GM21529 (cell line): ENCODE data around the gene SDSL.

Experiments
- ATAC-seq: cut with Tn5 transposase; IDR thresholded peaks from one replicate; pipeline ENCODE4 v1.9.1; 2021; ENCODE audit not compliant: unreplicated experiment

Gene SDSL

DNA sequence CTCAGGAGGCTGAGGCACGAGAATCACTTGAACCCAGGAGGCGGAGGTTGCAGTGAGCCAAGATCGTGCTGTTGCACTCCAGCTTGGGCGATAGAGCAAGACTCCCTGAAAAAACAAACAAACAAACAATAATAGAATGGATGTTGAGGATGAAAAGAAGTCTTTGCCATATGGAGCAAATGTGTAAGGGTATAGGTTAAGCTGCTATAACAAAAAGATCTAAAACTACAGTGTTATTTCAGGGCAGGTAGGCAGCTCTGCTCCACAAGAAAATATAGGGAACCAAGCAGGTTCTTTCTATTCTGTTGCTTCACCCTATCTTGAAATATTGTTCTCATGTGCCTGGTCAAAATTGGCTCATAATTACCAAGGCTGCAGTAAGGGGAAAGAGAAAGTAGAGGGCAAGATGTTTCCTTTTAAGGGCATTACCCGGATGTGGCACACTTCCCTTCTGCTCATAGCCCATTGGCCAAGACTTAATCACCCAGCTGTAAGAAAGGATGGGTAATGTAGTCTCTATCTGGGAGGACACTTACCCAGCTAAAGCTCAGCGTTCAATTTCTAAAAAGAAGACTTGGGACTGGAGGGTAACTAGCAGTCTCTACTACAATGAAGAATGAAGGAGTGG, 23.5 kb downstream of the SDSL start:
- no peak for ATAC-seq

DNA sequence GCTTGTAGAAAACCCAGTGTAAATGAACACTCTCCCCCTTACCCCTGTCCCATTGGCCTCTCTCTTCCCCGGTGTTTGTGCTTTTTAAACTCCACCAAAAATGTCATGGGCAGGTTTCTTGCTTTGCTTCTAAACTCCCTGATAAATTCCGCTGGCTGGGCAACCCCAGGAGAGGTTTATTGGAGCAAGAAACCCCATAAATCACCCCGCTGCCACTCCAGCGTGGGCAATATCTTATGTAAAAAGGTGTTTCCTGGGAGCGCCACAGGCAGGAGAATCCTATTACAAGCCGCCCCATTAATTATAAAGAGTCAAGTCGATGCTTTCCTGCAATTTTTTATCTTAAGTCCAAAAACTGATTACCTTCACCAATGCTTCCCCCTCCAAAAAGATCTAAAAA, 26.7 kb downstream of the SDSL start:
- no peak for ATAC-seq

DNA sequence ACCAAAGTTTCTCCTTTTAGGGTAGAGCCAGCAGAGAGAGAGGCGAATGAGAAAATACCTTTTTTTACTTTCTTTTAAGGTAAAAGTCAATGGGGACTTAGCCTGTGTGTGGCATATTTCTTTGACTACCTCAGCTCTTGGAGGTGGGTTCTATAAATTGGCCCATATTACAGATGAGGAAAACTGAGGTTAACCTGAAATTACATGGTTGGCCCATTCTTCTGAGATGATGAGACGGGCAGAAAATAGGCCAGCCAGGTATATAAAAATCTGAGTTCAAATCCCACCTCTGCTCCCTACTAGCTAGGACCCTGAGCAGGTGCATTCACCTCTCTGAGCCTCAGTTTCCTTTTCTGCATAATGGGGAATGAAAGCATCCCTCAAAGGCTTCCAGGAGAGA, 27.1 kb downstream of the SDSL start:
- ATAC-seq: no peak

DNA sequence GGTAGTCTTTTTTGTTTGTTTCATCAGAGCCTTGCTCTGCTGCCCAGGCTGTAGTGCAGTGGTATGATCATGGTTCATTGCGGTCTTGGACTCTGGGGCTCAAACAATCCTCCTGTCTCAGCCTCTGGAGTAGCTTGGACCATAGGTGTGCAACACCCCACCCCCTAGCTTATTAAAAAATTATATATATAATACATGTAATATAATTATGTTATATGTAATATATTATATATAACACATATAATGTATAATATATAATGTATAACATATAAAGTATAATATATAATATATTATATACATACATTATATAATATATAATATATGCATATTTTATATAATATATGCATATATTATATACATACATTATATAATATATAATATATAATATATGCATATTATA, 27.7 kb downstream of the SDSL start:
- ATAC-seq: no peak

DNA sequence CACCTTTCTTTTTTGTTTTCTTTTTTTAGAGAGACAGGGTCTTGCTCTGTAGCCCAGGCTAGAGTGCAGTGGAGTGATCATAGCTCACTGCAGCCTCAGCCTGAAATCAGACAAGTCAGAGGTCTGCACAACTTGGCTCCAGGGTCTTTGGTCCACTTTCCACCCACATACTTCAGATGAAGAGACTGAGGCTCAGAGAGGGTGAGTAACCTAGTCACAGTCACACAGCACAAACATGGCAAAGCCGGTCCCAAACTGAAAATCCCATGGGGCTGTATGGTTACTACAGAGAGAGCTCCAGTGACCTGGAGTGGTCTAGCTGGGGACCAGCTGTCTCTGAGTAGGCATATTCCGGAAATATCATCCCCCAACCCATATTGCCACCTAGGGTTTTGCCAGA, 30.3 kb downstream of the SDSL start:
- no peak for ATAC-seq

DNA sequence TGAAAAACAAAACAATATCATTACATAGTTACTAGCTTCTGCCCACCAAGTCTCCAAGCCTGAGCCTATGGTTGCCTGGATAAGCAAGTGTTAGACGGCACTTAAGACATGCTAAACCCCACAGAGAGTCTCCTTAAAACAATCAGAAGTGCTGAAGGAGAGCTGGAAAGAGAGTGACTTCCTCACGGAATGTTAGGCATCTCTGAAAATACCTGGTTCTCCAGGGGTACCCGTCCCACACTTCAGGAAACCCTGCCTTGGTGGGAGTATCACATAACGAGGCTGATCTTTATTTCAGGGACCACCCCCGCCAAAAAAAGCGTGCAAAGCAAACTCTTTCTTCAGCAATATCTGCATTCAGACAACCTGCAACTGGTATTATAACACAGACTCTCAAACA, 31.1 kb downstream of the SDSL start:
- no peak for ATAC-seq

DNA sequence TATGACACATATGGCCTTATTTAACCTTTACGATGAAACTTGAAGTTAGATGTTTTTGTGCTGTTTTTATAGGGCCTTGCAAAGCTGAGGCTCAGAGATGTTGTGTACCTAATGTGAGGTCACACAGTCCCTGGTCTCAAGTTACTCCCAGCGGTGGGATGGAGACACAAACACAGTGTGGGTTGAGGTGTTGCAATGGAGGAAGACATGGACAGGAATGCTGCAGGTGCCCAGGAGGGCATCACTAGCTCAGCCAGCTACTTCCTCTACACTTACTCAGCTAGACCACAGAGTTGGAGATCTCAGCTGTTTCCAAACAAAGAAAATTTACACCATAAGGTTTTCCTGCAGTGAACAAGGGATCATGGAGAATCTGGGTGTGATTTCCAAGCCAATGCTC, 34.0 kb downstream of the SDSL start:
- ATAC-seq: no peak

DNA sequence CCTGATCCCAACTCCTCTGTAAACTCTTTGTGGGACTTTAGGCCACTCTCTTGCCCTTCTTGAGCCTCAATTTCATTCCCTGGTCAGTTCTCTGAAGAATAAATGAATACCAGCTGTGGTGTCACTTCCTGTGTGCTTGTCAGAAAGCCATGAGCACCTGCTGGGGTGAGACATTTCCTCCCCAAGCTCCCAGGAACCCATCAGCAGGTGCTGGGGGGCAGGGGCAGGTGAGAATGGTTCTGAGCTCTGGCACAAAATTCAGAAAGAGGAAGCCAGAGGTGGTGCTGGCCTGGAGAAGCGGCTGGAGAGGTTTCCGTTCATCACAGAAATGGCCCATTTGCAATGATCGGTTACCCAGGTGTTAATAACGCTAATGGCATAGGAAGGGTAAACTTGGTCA, 34.6 kb downstream of the SDSL start:
- no peak for ATAC-seq

DNA sequence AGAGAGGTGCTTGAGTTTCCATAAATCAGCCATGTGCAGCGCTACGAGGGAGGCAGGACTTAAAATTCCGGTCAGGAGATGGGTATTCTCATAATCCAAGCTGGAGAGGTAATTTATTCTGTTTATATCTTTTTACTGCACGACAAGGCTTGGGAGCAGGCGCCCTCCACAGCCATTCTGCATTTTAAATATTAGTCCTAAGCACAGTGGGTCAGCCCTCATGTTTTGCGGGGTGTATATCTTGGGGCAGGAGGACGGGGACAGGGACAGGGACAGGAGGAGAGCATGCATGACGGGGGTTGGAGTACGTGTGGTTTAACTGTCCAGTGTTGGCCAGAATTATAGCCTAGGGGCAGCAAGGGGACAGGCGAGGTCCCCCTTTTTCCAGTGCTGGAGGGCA, 35.0 kb downstream of the SDSL start:
- no peak for ATAC-seq

DNA sequence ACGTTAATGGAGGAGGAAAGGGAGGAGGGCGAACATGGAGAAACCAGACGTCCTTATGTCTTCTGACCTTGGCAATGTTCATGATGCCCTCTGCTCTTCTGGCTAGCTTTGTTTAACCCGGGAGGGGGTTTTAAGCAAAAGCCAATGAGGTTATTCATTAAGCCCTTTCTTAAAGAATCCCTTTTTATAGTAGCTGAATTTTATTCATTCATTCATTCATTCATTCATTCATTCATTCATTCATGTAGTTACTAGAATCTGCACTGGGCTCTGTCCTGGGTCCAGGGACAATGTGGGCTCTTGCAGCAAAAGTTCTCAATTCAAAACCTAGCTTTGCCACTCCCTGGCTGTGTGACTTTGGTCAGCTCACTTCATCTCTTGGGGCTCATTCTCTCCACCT, 35.5 kb downstream of the SDSL start:
- no peak for ATAC-seq

DNA sequence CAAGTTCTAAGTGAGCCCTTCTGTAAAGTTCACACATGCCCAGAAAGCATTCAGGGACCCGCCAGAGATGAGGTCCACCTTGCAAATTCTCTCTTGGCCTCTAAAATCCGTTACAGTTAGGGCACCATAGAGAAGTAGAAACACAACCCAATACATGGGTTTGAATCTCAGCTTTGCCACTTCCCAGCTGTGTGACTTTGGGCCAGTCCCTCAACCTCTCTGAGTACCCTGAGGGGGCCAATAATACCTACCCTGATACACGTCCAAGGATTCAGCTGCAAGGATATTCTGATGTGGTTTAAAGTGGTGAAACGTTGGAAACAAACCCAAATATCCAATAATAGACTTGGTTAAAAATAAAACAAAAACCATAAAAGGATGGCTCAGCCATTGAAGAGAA, 37.8 kb downstream of the SDSL start:
- no peak for ATAC-seq

DNA sequence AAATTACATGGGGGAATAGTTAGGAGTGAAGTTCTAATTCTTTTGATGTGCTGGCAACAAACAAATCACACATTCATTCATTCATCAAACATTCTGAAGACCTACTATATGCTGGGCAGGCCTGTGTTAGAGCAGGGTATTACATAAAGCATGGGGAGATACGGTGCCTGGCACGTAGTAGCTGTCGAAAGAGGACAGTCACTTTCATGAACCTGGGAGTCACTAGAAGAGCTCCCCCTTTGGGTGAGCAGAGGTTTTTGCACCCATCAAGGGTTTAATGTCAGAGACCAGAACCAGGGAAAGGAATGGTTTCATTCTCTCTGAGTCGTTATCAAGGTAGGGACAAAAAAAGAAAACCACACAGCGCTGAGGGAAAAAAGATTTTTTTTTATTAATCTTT, 39.5 kb downstream of the SDSL start:
- no peak for ATAC-seq

DNA sequence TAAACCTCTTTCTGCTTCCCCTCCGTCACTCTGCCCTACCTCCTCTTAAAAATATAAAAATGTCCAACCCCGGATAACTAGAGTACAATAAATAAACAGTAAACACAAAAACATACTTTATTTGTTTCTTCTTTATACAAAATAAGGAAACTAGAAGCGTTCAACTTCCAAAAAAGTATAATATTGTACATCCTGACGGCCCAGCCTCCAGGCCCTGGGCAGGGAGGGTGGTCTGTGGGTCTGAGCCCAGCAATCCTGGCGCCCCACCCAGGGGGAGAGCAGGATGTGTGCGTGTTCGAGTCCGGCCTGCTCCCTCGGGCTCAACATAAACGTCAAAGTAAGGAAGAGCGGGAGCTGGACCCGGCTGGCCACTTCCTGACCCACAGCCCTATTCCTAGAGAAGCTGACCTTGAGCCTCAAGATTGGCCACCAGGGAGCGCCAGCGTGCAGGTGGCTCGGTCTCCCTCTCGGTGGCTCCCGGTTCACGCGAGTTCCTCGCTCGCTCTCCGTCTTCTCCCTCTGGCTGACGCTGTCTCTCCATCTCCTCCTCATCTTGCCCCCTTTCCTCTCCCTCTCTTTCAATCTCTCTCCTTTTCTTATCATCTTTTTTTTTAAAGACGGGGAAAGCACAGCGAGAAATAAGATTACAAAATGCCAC, 40.1 kb downstream of the SDSL start:
- ATAC-seq: no peak

DNA sequence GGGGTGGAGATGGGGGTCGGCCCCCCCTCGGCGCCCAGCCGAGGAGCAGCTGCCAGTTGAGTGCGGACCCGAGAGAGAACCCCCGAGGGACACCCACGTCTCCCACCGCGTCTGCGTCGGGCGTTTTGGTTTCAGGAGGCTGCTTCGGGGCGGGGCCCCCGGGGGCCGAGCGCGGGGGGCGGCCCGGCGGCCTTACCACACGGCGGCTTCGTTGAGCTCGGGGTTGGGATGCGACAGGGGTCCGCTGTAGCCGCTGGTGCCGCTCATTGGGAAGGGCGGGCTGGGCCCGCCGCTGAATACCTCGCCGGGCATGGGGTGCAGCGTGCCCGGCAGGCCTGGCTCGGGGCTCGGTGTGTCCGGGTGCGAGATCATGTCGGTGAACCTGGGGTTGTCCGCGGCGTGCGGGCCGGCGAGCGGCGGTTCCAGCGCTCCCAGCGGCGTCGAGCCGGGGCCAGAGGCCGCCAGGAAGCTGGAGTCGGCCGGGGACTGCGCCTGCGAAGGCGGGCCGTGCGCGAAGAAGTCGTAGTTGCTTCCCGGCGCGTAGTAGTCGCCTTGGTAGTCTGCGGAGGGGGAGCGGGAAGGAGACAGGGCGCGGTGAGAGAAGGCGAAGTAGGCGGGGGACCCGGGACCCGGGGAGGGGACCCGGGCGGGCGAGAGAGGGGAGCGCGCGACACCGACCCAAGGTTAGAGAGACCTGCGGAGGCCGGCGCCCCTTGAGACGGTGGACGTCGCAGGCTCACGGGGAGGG, 41.0 kb downstream of the SDSL start:
- no peak for ATAC-seq

DNA sequence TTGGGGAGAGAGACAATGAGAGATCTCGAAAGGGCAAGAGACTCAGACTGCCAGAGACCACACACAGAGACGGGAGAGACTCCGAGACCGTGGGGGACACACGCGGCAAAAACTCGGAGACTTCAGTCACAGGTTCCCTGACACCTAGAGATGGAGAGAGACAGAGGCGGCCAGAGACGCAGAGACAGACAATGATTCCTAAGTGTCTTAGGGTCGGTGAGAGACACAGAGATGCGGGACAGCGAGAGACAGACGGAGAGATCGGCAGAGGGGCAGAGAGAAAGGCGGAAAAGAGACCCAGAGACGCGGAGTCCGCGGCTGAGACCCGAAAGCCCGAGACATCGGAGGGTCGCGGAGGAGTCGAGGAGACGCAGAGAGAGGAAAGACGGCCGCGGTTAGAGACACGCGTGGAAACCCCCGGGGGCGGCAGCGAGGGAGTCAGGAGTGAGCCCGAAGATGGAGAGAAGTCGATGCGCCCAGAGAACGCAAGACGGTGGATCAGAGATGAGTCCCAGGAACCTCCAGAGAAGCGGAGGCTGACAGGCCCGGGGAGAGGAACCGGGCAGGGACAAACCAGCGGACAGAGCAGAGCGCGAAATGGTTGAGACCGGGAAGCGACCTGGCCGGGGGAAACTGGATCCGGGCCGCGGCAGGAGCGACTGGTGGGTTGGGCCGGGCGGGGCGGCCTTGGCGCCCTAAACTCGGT, 41.7 kb downstream of the SDSL start:
- ATAC-seq: no peak

DNA sequence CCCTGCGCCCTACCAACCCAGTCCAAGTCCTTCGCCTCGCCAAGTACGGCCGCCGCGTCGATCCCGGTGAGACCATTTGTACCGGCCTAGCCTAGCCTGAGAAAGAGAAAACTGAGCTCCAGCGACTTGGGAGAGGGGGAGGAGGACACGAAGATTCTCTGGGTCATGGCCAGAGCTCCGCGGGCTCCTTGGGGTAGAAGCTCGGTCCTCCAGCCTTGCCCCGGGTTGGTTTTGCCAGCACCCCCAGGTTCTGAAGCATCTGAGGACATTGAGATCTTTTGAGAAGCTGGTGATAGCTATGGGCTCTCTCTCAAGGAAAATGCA, 42.2 kb downstream of the SDSL start:
- ATAC-seq: no peak

DNA sequence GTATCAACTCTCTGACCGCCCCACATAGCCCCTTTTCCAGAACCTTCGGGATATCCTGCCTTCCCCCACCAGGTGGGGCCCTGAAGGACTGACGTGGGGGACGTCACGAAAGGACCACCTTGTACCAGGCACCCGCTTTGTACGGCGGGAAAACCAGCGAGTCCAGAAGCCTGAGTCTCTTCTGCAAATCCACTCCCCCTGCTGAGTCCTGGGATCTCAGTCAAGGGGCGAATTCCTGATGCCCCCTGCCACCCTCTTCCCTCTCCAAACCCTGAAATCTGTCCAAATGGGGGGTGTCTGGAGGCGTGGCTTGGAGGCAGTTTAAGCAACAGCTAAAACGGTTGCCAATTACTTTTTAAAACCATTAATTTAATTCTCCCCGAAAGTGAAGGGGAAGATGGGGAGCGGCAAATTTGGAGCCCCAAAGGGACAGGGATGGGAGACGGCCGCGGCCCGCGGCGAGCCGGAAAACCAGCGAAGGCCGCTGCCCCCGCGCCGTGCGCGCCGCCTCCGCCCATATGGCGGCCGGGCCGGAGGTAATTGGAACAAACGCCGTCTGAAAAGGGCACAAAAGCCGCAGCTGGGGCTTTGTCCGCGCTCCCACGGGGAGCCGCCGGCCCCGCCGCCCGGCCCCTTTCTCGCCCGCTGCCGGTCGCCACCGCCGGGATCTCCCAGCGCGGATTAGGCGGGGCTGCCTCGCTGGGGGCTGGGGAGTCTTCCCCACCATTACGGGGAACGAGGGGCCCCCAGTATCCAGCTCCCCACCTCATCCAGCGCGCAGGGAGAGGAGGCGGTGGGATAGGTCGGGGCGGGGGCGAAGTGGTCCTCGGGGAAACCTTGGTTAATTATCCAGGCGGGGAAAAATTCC, 42.9 kb downstream of the SDSL start:
- ATAC-seq: no peak

DNA sequence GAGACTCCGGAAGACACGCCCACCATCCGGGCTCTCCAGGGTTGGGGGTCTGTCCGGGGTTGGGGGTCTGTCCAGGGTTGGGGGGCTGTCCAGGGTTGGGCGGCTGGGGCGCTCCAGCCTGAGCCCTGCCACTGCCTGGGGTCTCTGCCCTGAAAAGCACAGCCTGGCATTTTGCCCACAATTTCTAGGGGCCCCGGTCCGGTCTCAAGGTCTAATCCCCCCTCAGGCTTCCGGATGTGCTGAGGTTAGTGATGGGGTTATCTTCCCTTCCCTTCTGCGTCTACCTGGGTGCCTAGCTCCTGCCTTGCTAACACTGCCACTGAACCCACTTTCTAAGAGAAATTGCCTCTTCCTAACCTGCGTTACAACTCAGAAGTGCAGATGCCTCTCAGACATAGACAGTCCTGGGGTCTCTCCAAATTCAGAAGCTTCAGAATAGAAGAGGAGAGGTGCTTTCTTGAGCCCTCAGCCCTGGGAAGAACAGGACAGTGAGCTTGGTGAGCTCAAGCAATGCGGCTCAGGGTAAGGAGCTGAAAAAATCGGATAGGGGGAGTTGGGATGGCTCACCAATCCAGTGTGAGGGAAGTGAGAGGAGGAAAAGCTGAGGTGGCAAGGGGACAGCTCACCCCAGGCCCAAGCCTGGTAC, 43.8 kb downstream of the SDSL start:
- no peak for ATAC-seq

DNA sequence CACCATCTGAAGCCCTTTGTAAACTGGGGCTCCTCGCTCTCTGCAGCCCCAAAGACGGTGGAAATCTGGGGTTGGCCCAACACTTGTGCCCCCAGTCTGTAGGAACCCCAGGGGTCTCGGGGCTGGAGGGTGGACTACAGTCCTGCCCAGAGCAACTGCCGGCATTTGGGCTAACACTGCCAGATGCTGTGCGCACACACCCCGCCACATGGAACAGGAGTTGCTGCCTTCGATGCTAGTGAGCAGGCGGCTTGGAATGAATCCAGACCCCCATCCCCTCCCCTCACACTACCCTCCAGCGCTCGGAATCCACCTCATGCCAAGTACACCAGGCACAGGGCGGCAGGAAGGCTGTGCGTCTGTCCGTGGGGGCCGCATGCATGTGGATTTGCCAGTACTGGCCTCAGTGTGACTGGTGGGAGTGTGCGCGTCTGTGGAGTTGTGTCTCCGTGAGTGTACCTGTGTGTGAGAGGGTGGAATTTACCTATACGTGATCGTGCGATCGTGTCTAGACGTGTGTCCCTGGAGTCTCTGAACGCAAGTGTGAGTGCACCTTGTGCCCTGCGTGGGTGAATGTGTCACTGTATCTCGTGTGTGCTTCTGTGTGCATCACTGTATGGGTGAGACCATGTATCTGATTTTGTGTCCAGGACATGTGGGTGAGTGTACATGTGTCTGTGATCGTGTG, 44.4 kb downstream of the SDSL start:
- ATAC-seq: no peak

DNA sequence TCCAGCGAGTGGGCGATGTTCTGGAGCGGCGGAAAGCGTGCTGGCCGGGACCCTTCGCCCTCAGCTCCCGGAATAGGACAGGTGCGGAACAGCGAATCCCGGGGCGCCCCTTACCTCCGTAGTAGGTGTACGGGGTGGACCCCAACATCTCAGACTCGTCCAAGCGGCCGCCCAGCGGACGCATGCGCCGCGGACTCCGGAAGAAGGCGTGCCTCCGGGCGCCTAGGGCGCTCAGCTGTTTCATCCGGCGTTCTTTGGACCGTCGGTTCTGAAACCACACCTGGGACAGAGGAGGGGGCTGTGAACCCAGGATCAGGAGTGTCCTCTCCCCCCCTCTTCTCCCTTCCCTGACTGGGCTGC, 44.9 kb downstream of the SDSL start:
- ATAC-seq: no peak
